Body of pancreas (tissue), 4 donors: ENCODE results near the gene CCL20. TPM values are rescaled to one million over a fixed set of nuclear protein-coding genes. Genes with fewer than 3 reads are reported as not detected.
A peak's percentile ranks its signal among the peaks of the same experiment; 100 is the strongest.

Experiments used
- ATAC-seq: fragments of 150-250 bp; one replicate; pipeline ENCODE4 v1.9.1; 2016
- DNase-seq, 4 donors: peaks; one replicate each; pipeline ENCODE4 v3.0.0-alpha.2; 2019
- H3K27ac ChIP-seq, 4 donors: fragments of 200-600 bp; sonication (generic); 1 replicate in 3 of 4; 2 replicates in 1 of 4; pipeline versions ENCODE4 v1.5.1 to v1.6.1; 2016 to 2019; ENCODE audit warnings: mild to moderate bottlenecking in 1 of 4, mixed read lengths in 1 of 4, moderate library complexity in 1 of 4
- H3K27me3 ChIP-seq, 2 donors: fragments of 200-600 bp; sonication (generic); one replicate each; pipeline ENCODE4 v1.6.0; 2016; ENCODE audit warnings: mild to moderate bottlenecking in 1 of 2
- H3K36me3 ChIP-seq, 2 donors: fragments of 200-600 bp; sonication (generic); replicated peaks in 1 of 2; 2 replicates each; pipeline ENCODE4 v1.5.1; 2016; ENCODE audit warnings: low read depth in 2 of 2; ENCODE audit not compliant: insufficient read depth in 1 of 2
- H3K4me1 ChIP-seq: fragments of 200-600 bp; sonication (generic); one replicate; pipeline ENCODE4 v1.6.0; 2016
- H3K4me3 ChIP-seq, 2 donors: fragments of 200-600 bp; sonication (generic); 1 replicate in 1 of 2; 2 replicates in 1 of 2; pipeline ENCODE4 v1.5.1; 2016 to 2019
- H3K9me3 ChIP-seq, 3 donors: fragments of 200-600 bp; sonication (generic); 1 replicate in 2 of 3; 2 replicates in 1 of 3; pipeline ENCODE4 v1.5.1; 2016
- POLR2A ChIP-seq, 3 donors: fragments of 450-650 bp; IDR thresholded peaks; one replicate each; pipeline ENCODE4 v1.6.1; 2016; ENCODE audit warnings: antibody characterized with exemption in 3 of 3, mild to moderate bottlenecking in 2 of 3
- WGBS, 2 donors: methylation state at CpG; one replicate each; pipeline ENCODE4 v1.1.5; 2017; 5-methylcytosine and 5-hydroxymethylcytosine counted together
- intact Hi-C: fragments of 100-400 bp; cut with DNase I; formaldehyde crosslinking; loops from one replicate; pipeline ENCODE4 v1.15.1; 2023
- total RNA-seq, 2 donors: library from RNA; depleted of rRNA; stranded (reverse); fragments of >200 nt; gene quantifications; one replicate each; pipeline ENCODE4 v1.1.0, GENCODE V29; 2016
- TF ChIP-seq, protein P1 (sequence below), 7 experiments: fragments of 450-650 bp in 4 of 7; fragments of 200-600 bp in 3 of 7; sonication (generic) in 3 of 7; IDR thresholded peaks; one replicate each; pipeline ENCODE4 v1.5.1; 2016 to 2019; ENCODE audit warnings: antibody characterized with exemption in 7 of 7

The CCL20 gene
- total RNA-seq, 2 donors from 2014 or later, result 2.6 TPM; not detected in 1

DNA sequence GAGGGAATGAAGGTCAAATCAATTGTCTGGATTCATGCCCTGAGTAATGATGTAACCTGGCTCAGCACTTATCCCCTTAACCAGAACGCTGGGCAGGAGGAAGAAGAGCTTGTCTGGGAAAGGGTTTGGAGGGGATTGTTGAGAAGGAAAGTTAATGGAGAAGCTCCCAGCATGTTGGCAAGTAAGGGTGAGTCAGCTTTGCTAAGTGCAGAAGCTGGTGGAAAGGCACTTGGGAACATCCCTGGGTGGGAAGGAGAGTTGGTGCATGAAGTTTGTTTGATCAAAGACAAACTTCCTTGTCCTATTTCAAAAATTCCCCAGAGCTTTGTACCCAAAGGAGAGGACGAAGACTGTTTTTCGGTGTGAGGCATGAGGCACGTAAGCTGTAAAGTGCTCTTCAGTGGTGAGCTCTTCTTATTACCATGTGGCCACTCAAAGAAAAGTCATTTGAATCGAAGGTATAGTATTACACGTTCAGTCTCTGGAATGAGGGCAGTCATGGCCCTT lies 40.2 kb downstream of the CCL20 start:
- DNase-seq, result no peak

DNA sequence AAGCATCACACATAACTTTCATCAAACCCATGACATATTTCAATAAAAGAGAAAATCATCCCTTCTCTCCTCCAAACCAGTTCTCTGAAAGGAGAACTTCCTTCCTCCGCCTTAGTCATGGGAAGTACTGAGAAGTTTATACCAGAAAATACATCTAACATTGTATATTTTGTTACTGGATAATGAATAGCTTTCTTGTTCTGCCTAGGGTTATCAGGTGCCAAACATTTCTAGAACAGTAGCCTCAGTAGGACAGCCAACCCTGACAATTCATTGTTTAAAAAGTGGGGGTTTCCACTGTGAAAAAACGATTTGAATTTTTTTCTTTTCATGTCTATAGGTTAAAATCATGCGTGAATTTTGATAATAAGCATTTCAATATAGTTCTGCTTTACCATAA lies 41.8 kb downstream of the CCL20 start:
- DNase-seq, result no peak
- 39 to 42% methylated on average over 3 of the region's 3 CpGs for WGBS, 2 donors
- TF ChIP-seq, protein P1, sequence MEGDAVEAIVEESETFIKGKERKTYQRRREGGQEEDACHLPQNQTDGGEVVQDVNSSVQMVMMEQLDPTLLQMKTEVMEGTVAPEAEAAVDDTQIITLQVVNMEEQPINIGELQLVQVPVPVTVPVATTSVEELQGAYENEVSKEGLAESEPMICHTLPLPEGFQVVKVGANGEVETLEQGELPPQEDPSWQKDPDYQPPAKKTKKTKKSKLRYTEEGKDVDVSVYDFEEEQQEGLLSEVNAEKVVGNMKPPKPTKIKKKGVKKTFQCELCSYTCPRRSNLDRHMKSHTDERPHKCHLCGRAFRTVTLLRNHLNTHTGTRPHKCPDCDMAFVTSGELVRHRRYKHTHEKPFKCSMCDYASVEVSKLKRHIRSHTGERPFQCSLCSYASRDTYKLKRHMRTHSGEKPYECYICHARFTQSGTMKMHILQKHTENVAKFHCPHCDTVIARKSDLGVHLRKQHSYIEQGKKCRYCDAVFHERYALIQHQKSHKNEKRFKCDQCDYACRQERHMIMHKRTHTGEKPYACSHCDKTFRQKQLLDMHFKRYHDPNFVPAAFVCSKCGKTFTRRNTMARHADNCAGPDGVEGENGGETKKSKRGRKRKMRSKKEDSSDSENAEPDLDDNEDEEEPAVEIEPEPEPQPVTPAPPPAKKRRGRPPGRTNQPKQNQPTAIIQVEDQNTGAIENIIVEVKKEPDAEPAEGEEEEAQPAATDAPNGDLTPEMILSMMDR (IDR thresholded peaks at IDR 0.05), result no peak
- TF ChIP-seq POLR2A (IDR thresholded peaks at IDR 0.05), result no peak
- H3K27me3 ChIP-seq, result no peaks in the 10 kb centered on the region
- H3K9me3 ChIP-seq, result no peaks in the 10 kb centered on the region
- no peak overlapping the region for H3K27ac ChIP-seq
- ATAC-seq, result no peak
- intact Hi-C loops, result no loop called here
- H3K4me1 ChIP-seq, result no peaks in the 10 kb centered on the region
- no peaks in the 10 kb centered on the region for H3K36me3 ChIP-seq
- H3K4me3 ChIP-seq, result no peak overlapping the region

More for the DNA sequence above, 40.2 kb downstream of the CCL20 start:
- WGBS, 2 donors, result 51 to 57% methylated on average over 6 of the region's 6 CpGs
- Histone ChIP-seq H3K4me3 (no peak overlapping the region), H3K4me1 (no peaks in the 10 kb centered on the region), H3K36me3 (no peaks in the 10 kb centered on the region), H3K27me3 (no peaks in the 10 kb centered on the region), H3K27ac (no peak overlapping the region), H3K9me3 (no peaks in the 10 kb centered on the region)
- intact Hi-C loops, result no loop called here
- no peak for TF ChIP-seq POLR2A (IDR thresholded peaks at IDR 0.05)
- TF ChIP-seq, protein P1 (IDR thresholded peaks at IDR 0.05), result no peak
- peak; percentile 40 for ATAC-seq

DNA sequence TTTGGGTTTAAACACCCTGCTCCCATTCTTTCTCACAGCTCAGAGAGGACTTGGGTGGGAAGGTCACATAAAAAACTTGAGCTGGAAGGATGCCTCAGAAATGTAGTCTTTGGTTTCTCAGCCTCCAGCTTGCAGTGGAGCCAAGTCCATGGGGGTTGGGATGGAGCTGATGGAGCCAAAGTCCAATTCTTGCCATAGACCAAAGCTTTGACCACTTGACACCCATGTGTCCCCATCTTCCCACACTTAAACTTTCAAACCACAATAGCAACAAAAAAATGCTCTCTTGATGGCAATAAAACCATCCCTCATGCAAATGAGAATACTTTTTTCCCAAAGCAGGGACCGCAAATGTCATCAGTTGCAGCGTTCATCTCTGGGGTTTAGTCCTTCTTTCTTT lies 43.1 kb downstream of the CCL20 start:
- intact Hi-C loops, result no loop called here
- H3K4me3 ChIP-seq, result no peak overlapping the region
- no peak overlapping the region for H3K27ac ChIP-seq
- no peaks in the 10 kb centered on the region for H3K27me3 ChIP-seq
- no peaks in the 10 kb centered on the region for H3K36me3 ChIP-seq
- TF ChIP-seq POLR2A (IDR thresholded peaks at IDR 0.05), result no peak
- TF ChIP-seq, protein P1 (IDR thresholded peaks at IDR 0.05), result no peak
- whole genome bisulfite sequencing, 2 donors, result 82 to 88% methylated on average over 2 of the region's 2 CpGs
- DNase-seq (no peak), ATAC-seq (no peak)
- H3K4me1 ChIP-seq, result no peaks in the 10 kb centered on the region
- no peaks in the 10 kb centered on the region for H3K9me3 ChIP-seq

GRCh38 chr2:227860221-227860641 lies 46.6 kb downstream of the CCL20 start:
- Histone ChIP-seq H3K4me3 (no peak overlapping the region), H3K27me3 (no peaks in the 10 kb centered on the region), H3K36me3 (no peaks in the 10 kb centered on the region), H3K4me1 (no peaks in the 10 kb centered on the region), H3K27ac (no peak overlapping the region), H3K9me3 (no peaks in the 10 kb centered on the region)
- 76 to 80% methylated on average over 6 of the region's 6 CpGs for WGBS, 2 donors
- DNase-seq, result no peak
- TF ChIP-seq, protein P1 (IDR thresholded peaks at IDR 0.05), result no peak
- no peak for TF ChIP-seq POLR2A (IDR thresholded peaks at IDR 0.05)
- intact Hi-C loops, result no loop called here
- no peak for ATAC-seq

DNA sequence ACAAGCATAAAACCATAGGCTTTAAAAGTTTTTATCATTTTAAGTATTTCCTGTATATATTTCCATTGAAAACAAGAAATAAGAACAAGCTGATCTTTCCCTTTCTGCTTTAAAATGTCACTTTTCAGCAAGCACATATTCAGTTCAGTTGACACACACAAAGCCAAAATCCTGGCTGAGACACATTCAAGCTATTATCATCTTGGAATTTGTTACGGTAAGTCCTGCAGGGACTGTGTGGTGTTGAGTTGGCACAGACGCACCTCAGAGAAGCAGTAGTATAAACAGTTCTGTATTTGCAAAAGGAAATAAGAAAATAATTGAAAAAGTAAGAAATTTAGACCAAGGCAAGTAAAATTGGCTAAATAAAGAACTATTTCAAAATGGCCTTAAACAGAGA lies 47.4 kb downstream of the CCL20 start:
- H3K9me3 ChIP-seq, result no peaks in the 10 kb centered on the region
- H3K27me3 ChIP-seq, result no peaks in the 10 kb centered on the region
- no peak for DNase-seq
- no peak overlapping the region for H3K27ac ChIP-seq
- intact Hi-C loops, result no loop called here
- no peaks in the 10 kb centered on the region for H3K4me1 ChIP-seq
- no peaks in the 10 kb centered on the region for H3K36me3 ChIP-seq
- H3K4me3 ChIP-seq, result no peak overlapping the region
- WGBS, 2 donors, result 75 to 77% methylated on average over 2 of the region's 2 CpGs
- TF ChIP-seq, protein P1 (IDR thresholded peaks at IDR 0.05), result no peak
- TF ChIP-seq POLR2A (IDR thresholded peaks at IDR 0.05), result no peak
- ATAC-seq, result no peak
